GM18873 (cell line): ENCODE measurements around the gene ESR1.

Source experiments
- ATAC-seq: cut with Tn5 transposase; IDR thresholded peaks from one replicate; pipeline ENCODE4 v1.9.1; 2021; ENCODE audit warnings: mild to moderate bottlenecking, moderate library complexity, moderate number of reproducible peaks; ENCODE audit not compliant: unreplicated experiment, low FRiP score

ESR1 gene

DNA sequence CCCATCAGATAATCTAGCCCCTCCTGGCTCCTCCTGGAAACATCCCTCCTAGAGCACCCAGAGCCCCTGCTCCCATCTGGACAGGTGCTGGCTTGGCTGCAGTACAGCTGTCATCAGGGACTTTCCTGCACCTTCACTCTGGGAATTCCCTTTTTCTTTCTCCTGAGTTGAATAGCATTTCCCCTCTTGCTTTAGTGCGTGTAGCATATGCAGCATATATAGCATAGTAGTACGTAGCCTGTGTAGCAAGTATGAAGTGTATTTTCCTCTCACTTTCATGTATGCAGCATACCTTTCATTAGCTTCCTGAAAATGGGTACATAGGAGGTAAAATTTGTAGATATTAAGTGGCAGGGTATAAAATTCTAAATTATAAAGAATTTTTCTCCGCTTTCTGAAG, 352.9 kb downstream of the ESR1 start:
- ATAC-seq = peak; percentile 100

DNA sequence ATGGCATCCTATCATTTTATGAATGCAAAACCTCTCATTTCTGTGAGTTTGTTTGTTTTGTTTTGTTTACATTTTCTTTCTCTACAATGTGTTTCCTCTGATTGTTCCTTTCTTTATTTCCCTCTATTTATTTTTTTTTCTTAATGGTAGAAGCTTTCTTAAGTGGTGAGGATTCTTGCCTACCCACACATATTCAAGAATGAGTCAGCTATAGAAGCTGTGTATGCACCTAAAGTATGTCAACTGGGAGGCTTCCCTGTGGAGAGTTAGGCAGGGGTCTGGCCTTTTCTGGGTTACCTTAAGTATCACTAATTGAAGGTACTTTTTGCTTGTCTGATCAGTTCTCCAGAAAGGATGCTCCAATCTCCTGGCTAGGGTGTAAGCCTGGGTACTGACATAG, 354.0 kb downstream of the ESR1 start:
- no peak for ATAC-seq

DNA sequence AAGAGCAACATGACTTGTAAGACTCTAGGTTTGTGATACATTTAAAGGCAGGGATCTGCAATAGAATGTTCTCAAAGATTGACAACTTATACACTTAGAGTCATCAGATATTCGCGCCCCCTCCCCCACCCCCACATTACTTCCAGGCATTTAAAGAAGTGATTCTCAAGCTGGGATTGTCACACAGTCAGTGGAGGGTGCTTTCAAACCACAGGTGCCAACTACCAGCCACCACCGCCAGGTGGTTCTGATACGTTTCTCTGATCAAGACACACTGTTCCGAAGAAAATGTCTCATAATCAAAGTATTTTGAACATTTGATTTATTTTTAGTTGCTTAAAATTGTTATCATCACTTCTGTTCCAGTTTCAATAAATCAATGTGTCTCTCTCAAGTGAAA, 357.5 kb downstream of the ESR1 start:
- ATAC-seq = no peak

DNA sequence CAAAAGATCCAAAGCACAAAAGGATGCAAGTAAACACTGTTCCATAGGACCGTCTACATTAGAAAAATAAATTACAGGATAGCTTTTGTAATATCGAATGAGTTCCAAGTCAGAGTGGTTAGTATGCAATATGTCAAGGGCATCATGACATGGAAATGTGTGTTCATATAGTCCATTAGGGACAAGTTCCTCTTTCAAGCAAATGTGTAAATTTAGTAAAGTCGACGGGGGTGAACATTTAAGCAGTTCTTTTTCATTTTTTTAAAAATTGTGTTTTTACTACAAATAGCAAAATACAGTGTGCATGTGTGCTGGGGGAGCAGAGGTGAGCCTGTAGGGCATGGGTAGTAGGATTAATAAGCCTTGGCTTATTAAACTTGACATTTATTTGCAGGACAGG, 359.0 kb downstream of the ESR1 start:
- no peak for ATAC-seq

DNA sequence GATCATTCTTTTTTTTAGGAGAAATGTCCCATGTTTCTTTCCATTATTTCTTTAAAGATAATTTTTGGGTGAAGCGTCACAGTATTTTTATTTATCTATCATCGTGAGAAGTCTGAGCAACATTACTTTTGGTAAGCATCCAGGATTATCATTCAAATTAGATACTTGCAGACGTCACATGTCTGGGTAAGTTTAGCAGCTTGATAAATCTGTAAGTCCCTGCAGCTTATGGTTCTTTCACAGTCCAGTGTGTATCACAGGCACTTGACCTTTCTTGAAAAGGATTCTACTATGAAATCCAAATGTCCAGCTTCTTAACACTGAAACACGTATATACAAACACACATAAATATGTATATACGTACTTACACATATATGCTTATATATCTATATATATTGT, 359.4 kb downstream of the ESR1 start:
- no peak for ATAC-seq

DNA sequence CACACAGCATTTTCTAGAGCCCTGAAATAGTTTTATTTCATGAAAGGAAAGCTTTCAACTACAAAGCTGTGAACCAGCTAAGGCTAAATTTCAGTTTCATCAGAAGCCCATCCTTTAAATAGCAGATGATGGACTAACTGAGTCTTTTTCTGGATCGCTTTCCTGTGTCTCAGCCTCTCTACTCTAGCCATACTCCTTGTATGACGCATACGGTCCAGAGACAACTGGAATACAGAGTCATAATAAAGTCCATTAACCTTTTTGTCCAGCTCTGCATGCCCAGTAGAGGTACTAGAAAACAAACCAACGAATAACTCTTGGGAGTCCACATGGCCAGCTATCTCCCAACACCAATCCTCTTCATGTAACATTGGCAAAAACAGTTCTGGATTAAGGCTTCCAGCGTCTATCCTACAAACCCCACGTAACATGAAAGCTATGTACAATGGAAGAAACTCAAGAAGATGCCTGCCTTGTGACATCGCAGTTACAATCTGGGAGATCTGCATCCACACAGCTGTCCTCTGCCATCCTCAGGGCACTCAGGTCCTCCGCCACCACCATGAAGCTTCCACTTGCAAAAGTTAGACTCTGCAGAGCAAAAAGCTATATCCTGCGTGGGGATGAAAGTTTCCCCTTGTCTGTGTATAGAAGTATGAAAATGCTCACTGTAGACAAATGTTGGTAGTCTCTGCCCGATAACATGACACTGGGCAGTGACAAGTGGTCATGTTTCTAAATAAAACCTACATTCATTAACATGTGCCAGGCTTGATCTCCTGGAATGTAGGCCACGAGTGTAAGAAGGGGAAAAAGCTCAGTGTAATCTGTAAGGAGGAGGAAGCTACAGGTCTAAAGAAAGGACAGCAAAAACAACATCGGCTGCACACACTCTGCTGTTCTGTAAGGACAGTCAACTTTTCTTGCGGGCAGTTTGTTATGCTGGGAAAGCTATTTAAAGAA, 360.4 kb downstream of the ESR1 start:
- no peak for ATAC-seq

DNA sequence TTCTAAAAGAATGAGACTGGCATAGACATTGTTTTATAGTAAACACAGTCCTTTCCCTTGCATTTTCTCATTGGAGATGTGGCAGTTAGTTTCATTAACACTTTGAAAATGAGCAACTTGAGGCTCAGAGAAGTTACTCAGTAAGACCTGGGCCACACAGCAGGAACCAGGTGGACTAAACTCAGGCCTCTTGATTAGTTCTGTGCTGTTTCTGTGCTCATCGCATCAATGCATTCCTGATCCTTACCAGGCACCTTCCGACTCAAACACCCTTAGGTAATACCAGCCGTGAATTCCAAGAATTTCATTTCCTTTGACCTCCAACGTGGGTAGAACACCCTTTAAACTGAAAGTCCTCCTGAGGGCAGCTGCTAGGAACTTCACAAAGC, 362.8 kb downstream of the ESR1 start:
- ATAC-seq = no peak

DNA sequence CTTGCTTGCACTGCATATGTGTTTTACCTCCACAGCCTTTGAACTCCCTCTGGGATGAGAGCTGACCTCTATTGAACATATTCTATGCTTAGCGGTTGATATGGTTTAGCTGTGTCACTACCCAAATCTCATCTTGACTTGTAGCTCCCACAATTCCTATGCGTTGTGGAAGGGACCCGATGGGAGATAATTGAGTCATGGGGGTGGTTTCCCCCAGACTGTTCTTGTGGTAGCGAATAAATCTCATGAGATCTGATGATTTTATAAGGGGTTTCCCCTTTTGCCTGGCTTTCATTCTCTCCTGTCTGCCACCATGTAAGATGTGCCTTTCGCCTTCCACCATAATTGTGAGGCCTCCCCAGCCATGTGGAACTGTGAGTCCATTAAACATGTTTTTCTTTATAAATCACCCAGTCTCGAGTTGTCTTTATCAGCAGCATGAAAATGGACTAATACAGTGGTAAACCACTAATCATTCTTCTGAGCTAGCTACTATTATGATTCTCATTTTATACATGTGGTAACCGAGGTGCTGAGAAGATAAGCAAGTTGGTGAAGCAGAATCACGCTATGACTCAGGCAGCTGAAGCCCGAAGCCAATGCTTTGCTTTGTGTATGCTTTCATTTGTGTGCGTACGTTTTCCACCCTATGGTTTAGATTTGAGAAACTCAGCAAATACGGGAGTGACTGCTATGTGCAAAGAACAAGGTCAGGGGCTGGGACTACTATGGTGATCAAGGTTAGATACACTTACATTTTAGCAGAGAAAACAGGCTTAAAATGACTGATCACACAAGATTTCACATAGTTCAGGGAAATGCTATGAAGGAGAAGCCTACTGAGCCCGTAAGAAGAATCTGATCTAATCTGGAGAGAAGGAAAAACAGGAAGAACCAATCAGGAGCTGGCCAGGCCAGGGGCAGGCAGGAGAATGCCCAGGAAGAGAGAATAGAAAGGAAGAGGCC, 363.5 kb downstream of the ESR1 start:
- ATAC-seq = peak; percentile 96

DNA sequence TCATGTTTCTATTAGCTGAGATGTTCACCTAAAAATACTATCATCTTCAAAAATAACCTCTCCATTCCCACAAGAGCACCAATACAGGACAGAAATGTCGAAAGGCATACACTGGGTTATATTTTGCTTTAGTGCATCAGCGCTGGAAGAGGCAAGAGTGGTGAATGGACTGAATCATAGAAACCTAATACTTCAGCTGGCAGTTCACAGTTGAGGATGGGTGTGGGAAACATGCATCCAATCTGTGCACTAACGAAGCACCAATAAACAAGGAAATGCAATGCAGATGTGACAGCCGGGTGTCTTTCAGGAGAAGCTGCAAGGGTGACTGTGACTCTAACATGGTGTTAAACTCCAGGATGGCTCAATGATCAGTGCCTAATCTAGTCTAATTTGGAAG, 365.8 kb downstream of the ESR1 start:
- no peak for ATAC-seq

DNA sequence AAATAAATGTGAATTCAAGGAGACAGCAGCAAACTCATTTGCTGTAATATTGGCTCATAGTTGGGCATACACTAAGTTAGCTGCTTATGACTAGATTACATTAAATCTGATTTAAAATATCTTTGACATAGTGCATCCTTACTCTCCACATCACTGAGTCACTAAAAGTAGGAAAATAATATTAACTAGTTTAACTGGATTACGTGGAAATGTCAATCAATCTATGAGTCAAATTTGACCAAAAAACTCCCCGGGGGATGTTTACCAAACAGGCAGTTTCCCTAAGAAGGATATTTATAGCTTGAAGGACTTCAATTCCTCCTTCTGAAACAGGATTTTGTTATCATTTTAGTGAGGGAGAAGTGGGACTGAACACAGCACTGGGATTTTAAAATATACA, 366.5 kb downstream of the ESR1 start:
- no peak for ATAC-seq

DNA sequence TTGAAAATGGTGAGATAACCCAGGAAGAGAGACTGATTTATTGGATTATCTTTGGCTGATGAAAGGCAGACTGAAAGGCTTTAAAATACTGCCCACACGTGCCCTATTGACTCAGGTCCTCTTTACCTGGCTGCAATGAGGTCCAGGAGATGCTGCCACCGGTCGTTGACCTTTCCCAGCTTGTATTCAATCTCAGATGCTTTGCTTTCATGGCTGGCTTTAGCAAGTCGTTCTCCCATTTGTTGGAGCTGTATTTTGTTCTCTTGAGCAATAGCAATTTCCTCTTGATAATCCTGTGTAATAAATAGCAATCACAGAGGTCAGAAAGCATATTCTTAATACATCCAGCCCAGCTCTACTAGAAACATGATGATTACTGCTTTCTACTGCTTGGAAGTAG, 368.8 kb downstream of the ESR1 start:
- ATAC-seq = no peak
